Upper lobe of left lung (tissue), 4 donors: ENCODE results near the gene GEMIN7.

Experiments
- EP300 ChIP-seq, 4 donors: sonication (generic); formaldehyde crosslinking; IDR thresholded peaks; one replicate each; pipeline ENCODE4 v1.5.1; 2017; ENCODE audit warnings: antibody characterized with exemption in 4 of 4, control low read depth in 2 of 4
- POLR2A ChIP-seq, 4 donors: fragments of 450-650 bp; IDR thresholded peaks; one replicate each; pipeline ENCODE4 v1.5.1; 2016 to 2017; ENCODE audit warnings: antibody characterized with exemption in 4 of 4, mild to moderate bottlenecking in 2 of 4
- POLR2AphosphoS5 ChIP-seq, 2 donors: sonication (generic); formaldehyde crosslinking; IDR thresholded peaks; one replicate each; pipeline ENCODE4 v1.5.1; 2017; ENCODE audit warnings: antibody characterized with exemption in 2 of 2
- TF ChIP-seq, protein P1 (sequence below), 6 experiments: fragments of 450-650 bp in 4 of 6; fragments of 200-600 bp in 2 of 6; sonication (generic) in 2 of 6; IDR thresholded peaks; one replicate each; pipeline ENCODE4 v1.5.1; 2016 to 2019; ENCODE audit warnings: antibody characterized with exemption in 6 of 6

DNA sequence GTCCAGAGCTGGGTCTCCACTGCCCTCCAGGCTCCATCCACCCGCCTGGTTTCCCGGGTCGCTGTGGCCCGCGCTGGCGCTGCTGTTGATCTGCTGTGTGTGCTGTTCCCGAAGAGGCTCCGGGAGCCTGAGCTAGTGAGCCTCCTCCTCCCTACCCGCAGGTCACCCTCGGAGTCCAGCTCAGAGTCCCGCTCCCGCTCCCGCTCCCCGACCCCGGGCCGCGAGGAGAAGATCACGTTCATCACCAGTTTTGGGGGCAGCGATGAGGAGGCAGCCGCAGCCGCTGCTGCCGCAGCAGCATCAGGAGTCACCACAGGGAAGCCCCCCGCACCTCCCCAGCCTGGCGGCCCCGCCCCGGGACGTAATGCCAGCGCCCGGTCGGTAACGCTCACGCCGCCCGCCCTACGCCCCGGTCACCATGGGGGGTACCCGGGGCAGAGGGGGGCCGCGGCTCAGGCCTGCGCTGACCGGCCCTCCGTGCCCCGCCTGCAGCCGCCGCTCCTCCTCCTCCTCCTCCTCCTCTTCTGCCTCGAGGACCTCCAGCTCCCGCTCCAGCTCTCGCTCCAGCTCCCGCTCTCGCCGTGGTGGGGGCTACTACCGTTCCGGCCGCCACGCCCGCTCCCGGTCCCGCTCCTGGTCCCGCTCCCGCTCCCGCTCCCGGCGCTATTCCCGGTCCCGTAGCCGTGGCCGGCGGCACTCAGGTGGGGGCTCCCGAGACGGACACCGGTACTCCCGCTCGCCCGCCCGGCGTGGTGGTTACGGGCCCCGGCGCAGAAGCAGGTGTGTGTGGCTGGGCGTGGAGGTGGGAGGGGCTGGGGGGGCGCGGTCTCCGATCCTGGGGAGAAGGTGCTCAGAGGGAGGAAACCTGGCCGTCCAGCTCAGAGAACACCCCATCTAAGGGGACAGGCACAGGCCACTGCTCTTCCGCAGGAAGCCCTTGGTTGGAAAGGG lies 14.9 kb upstream of the GEMIN7 start:
- TF ChIP-seq, protein P1, sequence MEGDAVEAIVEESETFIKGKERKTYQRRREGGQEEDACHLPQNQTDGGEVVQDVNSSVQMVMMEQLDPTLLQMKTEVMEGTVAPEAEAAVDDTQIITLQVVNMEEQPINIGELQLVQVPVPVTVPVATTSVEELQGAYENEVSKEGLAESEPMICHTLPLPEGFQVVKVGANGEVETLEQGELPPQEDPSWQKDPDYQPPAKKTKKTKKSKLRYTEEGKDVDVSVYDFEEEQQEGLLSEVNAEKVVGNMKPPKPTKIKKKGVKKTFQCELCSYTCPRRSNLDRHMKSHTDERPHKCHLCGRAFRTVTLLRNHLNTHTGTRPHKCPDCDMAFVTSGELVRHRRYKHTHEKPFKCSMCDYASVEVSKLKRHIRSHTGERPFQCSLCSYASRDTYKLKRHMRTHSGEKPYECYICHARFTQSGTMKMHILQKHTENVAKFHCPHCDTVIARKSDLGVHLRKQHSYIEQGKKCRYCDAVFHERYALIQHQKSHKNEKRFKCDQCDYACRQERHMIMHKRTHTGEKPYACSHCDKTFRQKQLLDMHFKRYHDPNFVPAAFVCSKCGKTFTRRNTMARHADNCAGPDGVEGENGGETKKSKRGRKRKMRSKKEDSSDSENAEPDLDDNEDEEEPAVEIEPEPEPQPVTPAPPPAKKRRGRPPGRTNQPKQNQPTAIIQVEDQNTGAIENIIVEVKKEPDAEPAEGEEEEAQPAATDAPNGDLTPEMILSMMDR (IDR thresholded peaks at IDR 0.05), result no peak
- TF ChIP-seq EP300 (IDR thresholded peaks at IDR 0.05) (no peak), POLR2A (IDR thresholded peaks at IDR 0.05) (no peak), POLR2AphosphoS5 (IDR thresholded peaks at IDR 0.05) (no peak)
